NCI-H524 (cell line): ENCODE results near the gene TBCCD1.

ENCODE experiments used
- DNase-seq, 2 experiments: peaks; one replicate each; lab custom pipeline; 2025; lab: John Stamatoyannopoulos, UW

TBCCD1 gene

GRCh38 chr3:186567072-186567921 lies at the start of gene TBCCD1:
Gene TBCCD1, minus strand, starts transcription at chr3:186567339. Its CDS starts 3,010 bp downstream, at chr3:186564329.
- DNase-seq, result peak; percentile 85 to 94

- DNase-seq, result no peak
Measured at GRCh38 chr3:186616299-186616617, 49.1 kb upstream of the TBCCD1 start.

- DNase-seq, result peak; percentile 57 to 82
Measured at GRCh38 chr3:186614597-186615483, 47.7 kb upstream of the TBCCD1 start.

- DNase-seq, result no peak
Measured at GRCh38 chr3:186614266-186614596, 47.1 kb upstream of the TBCCD1 start.

GRCh38 chr3:186613637-186614265 lies 46.6 kb upstream of the TBCCD1 start:
- no peak for DNase-seq

GRCh38 chr3:186612721-186613636 lies 45.8 kb upstream of the TBCCD1 start, which contains the start of gene AHSG:
Gene AHSG, plus strand, starts transcription at chr3:186613060. Its CDS starts 82 bp downstream, at chr3:186613142.
- DNase-seq, result no peak

- no peak for DNase-seq
Measured at GRCh38 chr3:186612065-186612464, 44.9 kb upstream of the TBCCD1 start.

GRCh38 chr3:186609247-186609868 lies 42.2 kb upstream of the TBCCD1 start:
- DNase-seq, result peak in 1 of 2 experiments; percentile 40

GRCh38 chr3:186608624-186609215 lies 41.6 kb upstream of the TBCCD1 start:
- no peak for DNase-seq

- DNase-seq, result no peak
Measured at GRCh38 chr3:186605561-186606545, 38.7 kb upstream of the TBCCD1 start.

GRCh38 chr3:186605078-186605477 lies 37.9 kb upstream of the TBCCD1 start:
- peak in 1 of 2 experiments; percentile 17 for DNase-seq

- no peak for DNase-seq
Measured at GRCh38 chr3:186603159-186603558, 36.0 kb upstream of the TBCCD1 start.

- no peak for DNase-seq
Measured at GRCh38 chr3:186600896-186601295, 33.8 kb upstream of the TBCCD1 start.

GRCh38 chr3:186599785-186600166 lies 32.6 kb upstream of the TBCCD1 start:
- no peak for DNase-seq

GRCh38 chr3:186599142-186599784 lies 32.1 kb upstream of the TBCCD1 start:
- DNase-seq, result no peak

- no peak for DNase-seq
Measured at GRCh38 chr3:186598794-186599141, 31.6 kb upstream of the TBCCD1 start.

GRCh38 chr3:186598108-186598784 lies 31.1 kb upstream of the TBCCD1 start:
- DNase-seq, result no peak

GRCh38 chr3:186596568-186597287 lies 29.6 kb upstream of the TBCCD1 start:
- DNase-seq, result no peak
